Measurements from ENCODE around the gene GRM3. TPM values are rescaled to one million over a fixed set of nuclear protein-coding genes. Genes with fewer than 3 reads are reported as not detected.

GRM3 gene
- total RNA-seq, 1 experiment from 2014 or later = not detected

- BruUV-seq (replicated peaks) = no TSS peak
- DNase-seq (no peak), ATAC-seq (no peak)
- no peak overlapping the region for H3K27ac ChIP-seq (ENCODE audit: low read length)
- no peaks in the 10 kb centered on the region for H4K20me1 ChIP-seq (ENCODE audit: low read length)
- no peaks in the 10 kb centered on the region for H3K4me1 ChIP-seq (ENCODE audit: insufficient read depth, low read length)
- no peaks in the 10 kb centered on the region for H3K36me3 ChIP-seq (ENCODE audit: low read depth, low read length)
- no peaks in the 10 kb centered on the region for H3K9me3 ChIP-seq (ENCODE audit: low read length)
- intact Hi-C loops (cut with micrococcal nuclease) = no loop called here
- no peak overlapping the region for H3K4me2 ChIP-seq (ENCODE audit: low read length)
- peaks cover 55% of the 10 kb centered on the region for H3K27me3 ChIP-seq (ENCODE audit: low read length)
- ChIA-PET POLR2A (ENCODE audit: unreplicated experiment) (no interaction called here), CTCF (no interaction called here)
- H3F3A ChIP-seq (ENCODE audit: low read length, unreplicated experiment) = no peaks in the 10 kb centered on the region
- no peak overlapping the region for H2AFZ ChIP-seq (ENCODE audit: low read length)
- H3K9me2 ChIP-seq (replicated peaks; ENCODE audit: low read length) = no peaks in the 10 kb centered on the region
- no peak overlapping the region for H3K9ac ChIP-seq (ENCODE audit: low read length)
- no peaks in the 10 kb centered on the region for H3K79me2 ChIP-seq (ENCODE audit: low read length)
- no peak for TF ChIP-seq EZH2phosphoT487 (IDR thresholded peaks at IDR 0.05; ENCODE audit: borderline replicate concordance, low read length)
- TF ChIP-seq EZH2 (IDR thresholded peaks at IDR 0.05; ENCODE audit: low read length, unreplicated experiment) = no peak
- no peak for TF ChIP-seq CTCF (conservative IDR thresholded peaks at IDR 0.05; ENCODE audit: low read depth, low read length)
- H3K4me3 ChIP-seq (ENCODE audit: low read length) = no peak overlapping the region
Observed at GRCh38 chr7:86644282-86645224, 844 bp downstream of the GRM3 start.

GRCh38 chr7:86645225-86645608 is 1.5 kb downstream of the GRM3 start:
- DNase-seq (no peak), ATAC-seq (no peak)
- no peaks in the 10 kb centered on the region for H3K9me2 ChIP-seq (replicated peaks; ENCODE audit: low read length)
- H3K27me3 ChIP-seq (ENCODE audit: low read length) = peaks cover 55% of the 10 kb centered on the region
- H3K4me1 ChIP-seq (ENCODE audit: insufficient read depth, low read length) = no peaks in the 10 kb centered on the region
- H2AFZ ChIP-seq (ENCODE audit: low read length) = no peak overlapping the region
- H3K79me2 ChIP-seq (ENCODE audit: low read length) = no peaks in the 10 kb centered on the region
- no peak overlapping the region for H3K9ac ChIP-seq (ENCODE audit: low read length)
- ChIA-PET POLR2A (ENCODE audit: unreplicated experiment) (no interaction called here), CTCF (no interaction called here)
- no peaks in the 10 kb centered on the region for H3F3A ChIP-seq (ENCODE audit: low read length, unreplicated experiment)
- BruUV-seq (replicated peaks) = no TSS peak
- H3K9me3 ChIP-seq (ENCODE audit: low read length) = no peaks in the 10 kb centered on the region
- no peak overlapping the region for H3K4me2 ChIP-seq (ENCODE audit: low read length)
- no peak overlapping the region for H3K4me3 ChIP-seq (ENCODE audit: low read length)
- H3K27ac ChIP-seq (ENCODE audit: low read length) = no peak overlapping the region
- no peaks in the 10 kb centered on the region for H4K20me1 ChIP-seq (ENCODE audit: low read length)
- TF ChIP-seq CTCF (conservative IDR thresholded peaks at IDR 0.05; ENCODE audit: low read depth, low read length) (no peak), EZH2 (IDR thresholded peaks at IDR 0.05; ENCODE audit: low read length, unreplicated experiment) (no peak), EZH2phosphoT487 (IDR thresholded peaks at IDR 0.05; ENCODE audit: borderline replicate concordance, low read length) (no peak)
- no peaks in the 10 kb centered on the region for H3K36me3 ChIP-seq (ENCODE audit: low read depth, low read length)
- intact Hi-C loops (cut with micrococcal nuclease) = no loop called here

- no peaks in the 10 kb centered on the region for H3K9me2 ChIP-seq (replicated peaks; ENCODE audit: low read length)
- H3K36me3 ChIP-seq (ENCODE audit: low read depth, low read length) = no peaks in the 10 kb centered on the region
- no peak overlapping the region for H3K9ac ChIP-seq (ENCODE audit: low read length)
- H3K4me2 ChIP-seq (ENCODE audit: low read length) = no peak overlapping the region
- no peak overlapping the region for H3K27ac ChIP-seq (ENCODE audit: low read length)
- H3K4me1 ChIP-seq (ENCODE audit: insufficient read depth, low read length) = no peaks in the 10 kb centered on the region
- TF ChIP-seq EZH2phosphoT487 (IDR thresholded peaks at IDR 0.05; ENCODE audit: borderline replicate concordance, low read length) (no peak), CTCF (conservative IDR thresholded peaks at IDR 0.05; ENCODE audit: low read depth, low read length) (no peak), EZH2 (IDR thresholded peaks at IDR 0.05; ENCODE audit: low read length, unreplicated experiment) (no peak)
- DNase-seq = no peak
- H3F3A ChIP-seq (ENCODE audit: low read length, unreplicated experiment) = no peaks in the 10 kb centered on the region
- no peaks in the 10 kb centered on the region for H3K9me3 ChIP-seq (ENCODE audit: low read length)
- ChIA-PET POLR2A (ENCODE audit: unreplicated experiment) (no interaction called here), CTCF (no interaction called here)
- intact Hi-C loops (cut with micrococcal nuclease) = no loop called here
- BruUV-seq (replicated peaks) = no TSS peak
- H4K20me1 ChIP-seq (ENCODE audit: low read length) = no peaks in the 10 kb centered on the region
- no peak overlapping the region for H3K4me3 ChIP-seq (ENCODE audit: low read length)
- no peak for ATAC-seq
- H3K27me3 ChIP-seq (ENCODE audit: low read length) = peaks cover 55% of the 10 kb centered on the region
- no peaks in the 10 kb centered on the region for H3K79me2 ChIP-seq (ENCODE audit: low read length)
- H2AFZ ChIP-seq (ENCODE audit: low read length) = no peak overlapping the region
Observed at GRCh38 chr7:86645676-86646276, 2.1 kb downstream of the GRM3 start.
